ENCODE data around the gene PLA2G4E. TPM values are rescaled to one million over a fixed set of nuclear protein-coding genes. Genes with fewer than 3 reads are reported as not detected.

Gene PLA2G4E
- total and polyA plus RNA-seq, 2 of the 13 experiments (the other 11 are each of a cell fraction or from before 2014, with no cell fraction given) = not detected

GRCh38 chr15:41955807-41956525 is 64.9 kb downstream of the PLA2G4E start:
- CTCF ChIA-PET (ENCODE audit: low intra/inter-chr PET ratio, low total read pairs) = no interaction called here
- no TSS peak for BruUV-seq (replicated peaks)
- Histone ChIP-seq H3K9me3 (ENCODE audit: low read length) (no peaks in the 10 kb centered on the region), H3K4me3 (replicated peaks in 1 of 3; ENCODE audit: insufficient read depth in 1 of 3, low read depth in 2 of 3, low read length in 3 of 3) (peak overlapping the region in 1 of 3 experiments; percentile 18; a peak in 1 of 6 replicates), H3K36me3 (replicated peaks in 1 of 2; ENCODE audit: control insufficient read depth in 1 of 2, insufficient read depth in 2 of 2, low read length in 2 of 2) (peaks cover 2 to 9% of the 10 kb centered on the region in 2 experiments; a peak in 4 of 5 replicates), H3K4me2 (ENCODE audit: low read depth, low read length) (peak overlapping the region; percentile 42), H3K9ac (ENCODE audit: insufficient read depth, low read depth, low read length) (no peak overlapping the region), H3K27me3 (ENCODE audit: control insufficient read depth in 1 of 2, insufficient read depth in 2 of 2, low read length in 2 of 2) (no peaks in the 10 kb centered on the region), H3K27ac (ENCODE audit: extremely low read length, insufficient read depth, low read length) (no peak overlapping the region), H3K79me2 (ENCODE audit: insufficient read depth, low read length) (peaks cover 3% of the 10 kb centered on the region), H2AFZ (ENCODE audit: low read length) (no peak overlapping the region), H3K4me1 (ENCODE audit: insufficient read depth, low read length) (peaks cover 15% of the 10 kb centered on the region), H4K20me1 (ENCODE audit: insufficient read depth, low read length) (no peaks in the 10 kb centered on the region)
- 77% methylated on average over 21 of the region's 21 CpGs for WGBS (ENCODE audit: low lambda C conversion rate)
- POLR2A ChIA-PET = no interaction called here
- peak; percentile 90 for ATAC-seq
- intact Hi-C loops (cut with micrococcal nuclease; ENCODE audit: unreplicated experiment) (no loop called here), in situ Hi-C loops (cut with HindIII; ENCODE audit: extremely low pct_ligation_motif_present, low pct_unique_long_range_greater_than_20kb) (no loop called here)
- DNase-seq (ENCODE audit: low spot score) = peak; percentile 34
- no peak for FAIRE-seq
- TF ChIP-seq ZKSCAN5 (CRISPR knock-in tag; IDR thresholded peaks at IDR 0.05) (0 out of 2 replicates have a peak, but pooled peaks have one; percentile 51), ZNF326 (CRISPR knock-in tag; IDR thresholded peaks at IDR 0.05; ENCODE audit: borderline replicate concordance) (no peak), U2AF2 (IDR thresholded peaks at IDR 0.05; ENCODE audit: low read depth, low read length) (no peak), ZBTB38 (CRISPR knock-in tag; IDR thresholded peaks at IDR 0.05) (peak; percentile 44; the same call in 1 of the 2 replicates), UBTF (CRISPR knock-in tag; IDR thresholded peaks at IDR 0.05) (0 out of 2 replicates have a peak, but pooled peaks have one; percentile 24), ZNF678 (CRISPR knock-in tag; IDR thresholded peaks at IDR 0.05) (no peak), MLLT10 (CRISPR knock-in tag; IDR thresholded peaks at IDR 0.05) (no peak), SNAPC5 (CRISPR knock-in tag; IDR thresholded peaks at IDR 0.05; ENCODE audit: borderline replicate concordance) (no peak), BCLAF1 (IDR thresholded peaks at IDR 0.05) (no peak), THYN1 (CRISPR knock-in tag; IDR thresholded peaks at IDR 0.05; ENCODE audit: borderline replicate concordance, low read depth) (no peak), TFDP1 (CRISPR knock-in tag; IDR thresholded peaks at IDR 0.05; ENCODE audit: borderline replicate concordance) (no peak), ZNF891 (CRISPR knock-in tag; IDR thresholded peaks at IDR 0.05) (no peak)

Data from HepG2 (cell line).